NCI-H2107 treated with DMSO at 0.1 percent for 48 hours (cell line): Measurements from ENCODE around the gene CSF3R.
A peak's percentile ranks its signal among the peaks of the same experiment; 100 is the strongest.

Experiments used
- DNase-seq: peaks from one replicate; lab custom pipeline; 2025; ENCODE audit not compliant: unreplicated experiment; lab: John Stamatoyannopoulos, UW

CSF3R gene

GRCh38 chr1:36482724-36483388 is at the start of gene CSF3R:
Gene CSF3R, minus strand, starts transcription at chr1:36482913. Its CDS starts 3,417 bp downstream, at chr1:36479496.
- DNase-seq, result peak; percentile 34

GRCh38 chr1:36531833-36532232 is 49.1 kb upstream of the CSF3R start:
- no peak for DNase-seq

GRCh38 chr1:36530791-36531190 is 48.1 kb upstream of the CSF3R start:
- no peak for DNase-seq

- no peak for DNase-seq
Observed at GRCh38 chr1:36530261-36530660, 47.5 kb upstream of the CSF3R start.

- DNase-seq, result no peak
Observed at GRCh38 chr1:36529769-36530260, 47.1 kb upstream of the CSF3R start.

- no peak for DNase-seq
Observed at GRCh38 chr1:36528361-36529349, 45.9 kb upstream of the CSF3R start.

GRCh38 chr1:36525166-36525565 is 42.5 kb upstream of the CSF3R start:
- no peak for DNase-seq

- DNase-seq, result no peak
Observed at GRCh38 chr1:36524359-36525062, 41.8 kb upstream of the CSF3R start.

GRCh38 chr1:36523850-36524249 is 41.1 kb upstream of the CSF3R start:
- DNase-seq, result no peak

- no peak for DNase-seq
Observed at GRCh38 chr1:36523230-36523495, 40.5 kb upstream of the CSF3R start.

- no peak for DNase-seq
Observed at GRCh38 chr1:36522461-36523229, 39.9 kb upstream of the CSF3R start.

GRCh38 chr1:36522021-36522420 is 39.3 kb upstream of the CSF3R start:
- no peak for DNase-seq

GRCh38 chr1:36520771-36521420 is 38.2 kb upstream of the CSF3R start:
- DNase-seq, result peak; percentile 64

GRCh38 chr1:36520056-36520455 is 37.3 kb upstream of the CSF3R start:
- DNase-seq, result no peak

GRCh38 chr1:36517011-36517771 is 34.5 kb upstream of the CSF3R start:
- peak; percentile 33 for DNase-seq

- DNase-seq, result peak; percentile 46
Observed at GRCh38 chr1:36516372-36517010, 33.8 kb upstream of the CSF3R start.

- DNase-seq, result no peak
Observed at GRCh38 chr1:36515315-36516138, 32.8 kb upstream of the CSF3R start.

GRCh38 chr1:36514501-36514900 is 31.8 kb upstream of the CSF3R start:
- no peak for DNase-seq
